Measurements from ENCODE around the gene BRD4. TPM values are rescaled to one million over a fixed set of nuclear protein-coding genes. Genes with fewer than 3 reads are reported as not detected.
"Not testable (repeated sequence)": the region's sequence is repeated elsewhere in the genome, so short reads cannot be mapped to it uniquely, and the experiment has no call there.

BRD4 gene
- total RNA-seq, 2 donors from 2014 or later: 45.6 to 76.0 TPM

GRCh38 chr19:15340086-15340485, 7.7 kb upstream of the BRD4 start:
- DNase-seq (ENCODE audit: low spot score): no peak
- intact Hi-C loops (cut with DNase I): no loop called here
- Histone ChIP-seq H3K36me3 (no peaks in the 10 kb centered on the region), H3K9me3 (no peaks in the 10 kb centered on the region), H3K4me3 (no peak overlapping the region), H3K4me1 (replicated peaks) (no peaks in the 10 kb centered on the region), H3K27ac (no peak overlapping the region), H3K27me3 (replicated peaks; ENCODE audit: insufficient read depth) (no peaks in the 10 kb centered on the region)
- 93% methylated on average over 4 of the region's 4 CpGs for WGBS
- TF ChIP-seq POLR2A (IDR thresholded peaks at IDR 0.05): no peak
- TF ChIP-seq POLR2AphosphoS5 (IDR thresholded peaks at IDR 0.05): no peak
- no peak for TF ChIP-seq CTCF (IDR thresholded peaks at IDR 0.05)

- Histone ChIP-seq H3K36me3 (no peaks in the 10 kb centered on the region), H3K9me3 (no peaks in the 10 kb centered on the region), H3K27ac (no peak overlapping the region), H3K4me1 (replicated peaks) (peaks cover 6% of the 10 kb centered on the region), H3K4me3 (no peak overlapping the region), H3K27me3 (replicated peaks; ENCODE audit: insufficient read depth) (no peaks in the 10 kb centered on the region)
- 64% methylated on average over 8 of the region's 8 CpGs for WGBS
- TF ChIP-seq CTCF (IDR thresholded peaks at IDR 0.05) (no peak), POLR2A (IDR thresholded peaks at IDR 0.05) (no peak), POLR2AphosphoS5 (IDR thresholded peaks at IDR 0.05) (no peak)
- intact Hi-C loops (cut with DNase I): no loop called here
- no peak for DNase-seq (ENCODE audit: low spot score)
Measured at GRCh38 chr19:15337202-15337601, 4.9 kb upstream of the BRD4 start.

GRCh38 chr19:15335992-15336391, 3.7 kb upstream of the BRD4 start:
- H3K9me3 ChIP-seq; H3K27ac ChIP-seq; H3K4me3 ChIP-seq; H3K4me1 ChIP-seq (replicated peaks); H3K27me3 ChIP-seq (replicated peaks; ENCODE audit: insufficient read depth); intact Hi-C loops (cut with DNase I); H3K36me3 ChIP-seq; DNase-seq (ENCODE audit: low spot score): not testable (repeated sequence)
- WGBS: 88% methylated on average over 7 of the region's 7 CpGs

- peak; percentile 30 for DNase-seq (ENCODE audit: low spot score)
- Histone ChIP-seq H3K4me1 (replicated peaks) (peaks cover 9% of the 10 kb centered on the region), H3K36me3 (no peaks in the 10 kb centered on the region), H3K4me3 (peak overlapping the region; percentile 90 to 92), H3K27me3 (replicated peaks; ENCODE audit: insufficient read depth) (no peaks in the 10 kb centered on the region), H3K9me3 (no peaks in the 10 kb centered on the region), H3K27ac (peak overlapping the region; percentile 85 to 95)
- WGBS: under 1% methylated on average over 72 of the region's 122 CpGs
- TF ChIP-seq POLR2AphosphoS5 (IDR thresholded peaks at IDR 0.05) (no peak), CTCF (IDR thresholded peaks at IDR 0.05) (peak in 1 of 4 experiments; percentile 17)
- intact Hi-C loops (cut with DNase I): loop anchor here (1.0 to 5.0 kb wide), 3 partner anchors 67 to 86 kb away; partner anchors contain the start of gene AKAP8L
Measured at GRCh38 chr19:15331419-15332310, 674 bp downstream of the BRD4 start.

GRCh38 chr19:15330801-15331418, 1.4 kb downstream of the BRD4 start:
- intact Hi-C loops (cut with DNase I): loop anchor here (1.0 to 5.0 kb wide), 3 partner anchors 67 to 86 kb away; partner anchors contain the start of gene AKAP8L
- Histone ChIP-seq H3K4me1 (replicated peaks) (peaks cover 9% of the 10 kb centered on the region), H3K36me3 (no peaks in the 10 kb centered on the region), H3K27ac (peak overlapping the region; percentile 85 to 95), H3K4me3 (peak overlapping the region; percentile 90 to 92), H3K9me3 (no peaks in the 10 kb centered on the region), H3K27me3 (replicated peaks; ENCODE audit: insufficient read depth) (no peaks in the 10 kb centered on the region)
- no peak for DNase-seq (ENCODE audit: low spot score)
- 4% methylated on average over 17 of the region's 17 CpGs for WGBS
- TF ChIP-seq POLR2AphosphoS5 (IDR thresholded peaks at IDR 0.05) (no peak), POLR2A (IDR thresholded peaks at IDR 0.05) (no peak), CTCF (IDR thresholded peaks at IDR 0.05) (no peak)

Measured in prostate gland (tissue), 2 donors.